ENCODE results near the gene CCDC24.

Gene CCDC24

DNA sequence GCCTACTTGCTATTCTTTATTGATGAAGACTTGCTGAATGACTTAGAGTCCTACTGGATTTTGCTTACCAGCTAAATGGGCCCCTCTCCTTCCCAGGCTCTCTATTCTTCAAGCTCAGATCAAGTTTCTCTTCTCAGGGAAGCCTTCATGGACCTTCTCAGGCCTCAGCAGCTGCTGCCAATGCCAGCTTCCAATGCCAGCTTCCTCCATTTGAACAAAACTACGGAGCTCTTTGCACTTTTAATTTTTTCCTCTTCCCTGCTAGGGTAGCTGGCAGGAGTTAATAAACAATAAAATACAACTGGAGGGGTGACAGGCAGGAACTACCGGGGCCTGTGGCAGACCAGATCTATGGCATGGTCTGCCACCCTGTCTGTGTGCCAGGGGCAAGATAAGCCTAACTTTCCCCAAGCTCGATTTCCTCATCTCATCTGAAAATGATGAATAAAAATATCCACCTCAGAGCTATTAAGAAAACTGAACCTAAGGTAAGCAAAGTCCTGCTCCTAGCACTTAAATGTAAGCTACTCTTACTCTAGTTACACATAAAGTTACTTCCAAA is 45.6 kb upstream of the CCDC24 start:
- H3K9me3 ChIP-seq (ENCODE audit: low read length), result no peaks in the 10 kb centered on the region
- H3K27me3 ChIP-seq (ENCODE audit: insufficient read depth, low read length), result no peaks in the 10 kb centered on the region
- H2AFZ ChIP-seq (ENCODE audit: low read length), result peak overlapping the region; percentile 61; the same call in 1 of the 2 replicates
- H3K4me1 ChIP-seq (ENCODE audit: insufficient read depth, low read length, severe bottlenecking), result peaks cover 31% of the 10 kb centered on the region
- no peaks in the 10 kb centered on the region for H4K20me1 ChIP-seq (ENCODE audit: insufficient read depth, low read length)
- peak overlapping the region; percentile 90 for H3K9ac ChIP-seq (ENCODE audit: low read length)
- no peak for TF ChIP-seq CTCF (IDR thresholded peaks at IDR 0.05; ENCODE audit: low read length)
- no peak for TF ChIP-seq EZH2 (IDR thresholded peaks at IDR 0.05; ENCODE audit: borderline replicate concordance, low read length)
- H3K79me2 ChIP-seq (ENCODE audit: insufficient read depth, low read length), result no peaks in the 10 kb centered on the region
- no peaks in the 10 kb centered on the region for H3F3A ChIP-seq (ENCODE audit: insufficient read depth, low read length)
- H3K27ac ChIP-seq (ENCODE audit: low read depth, low read length, poor library complexity, severe bottlenecking), result no peak overlapping the region
- H3K9me2 ChIP-seq (ENCODE audit: low read depth, low read length), result no peaks in the 10 kb centered on the region
- H3K4me2 ChIP-seq (ENCODE audit: low read length), result peak overlapping the region; percentile 82
- peaks cover 11% of the 10 kb centered on the region; the same call in 1 of the 2 replicates for H3K36me3 ChIP-seq (ENCODE audit: insufficient read depth, low read length)
- H3K4me3 ChIP-seq (ENCODE audit: low read depth, low read length, poor library complexity, severe bottlenecking), result peak overlapping the region; percentile 85

DNA sequence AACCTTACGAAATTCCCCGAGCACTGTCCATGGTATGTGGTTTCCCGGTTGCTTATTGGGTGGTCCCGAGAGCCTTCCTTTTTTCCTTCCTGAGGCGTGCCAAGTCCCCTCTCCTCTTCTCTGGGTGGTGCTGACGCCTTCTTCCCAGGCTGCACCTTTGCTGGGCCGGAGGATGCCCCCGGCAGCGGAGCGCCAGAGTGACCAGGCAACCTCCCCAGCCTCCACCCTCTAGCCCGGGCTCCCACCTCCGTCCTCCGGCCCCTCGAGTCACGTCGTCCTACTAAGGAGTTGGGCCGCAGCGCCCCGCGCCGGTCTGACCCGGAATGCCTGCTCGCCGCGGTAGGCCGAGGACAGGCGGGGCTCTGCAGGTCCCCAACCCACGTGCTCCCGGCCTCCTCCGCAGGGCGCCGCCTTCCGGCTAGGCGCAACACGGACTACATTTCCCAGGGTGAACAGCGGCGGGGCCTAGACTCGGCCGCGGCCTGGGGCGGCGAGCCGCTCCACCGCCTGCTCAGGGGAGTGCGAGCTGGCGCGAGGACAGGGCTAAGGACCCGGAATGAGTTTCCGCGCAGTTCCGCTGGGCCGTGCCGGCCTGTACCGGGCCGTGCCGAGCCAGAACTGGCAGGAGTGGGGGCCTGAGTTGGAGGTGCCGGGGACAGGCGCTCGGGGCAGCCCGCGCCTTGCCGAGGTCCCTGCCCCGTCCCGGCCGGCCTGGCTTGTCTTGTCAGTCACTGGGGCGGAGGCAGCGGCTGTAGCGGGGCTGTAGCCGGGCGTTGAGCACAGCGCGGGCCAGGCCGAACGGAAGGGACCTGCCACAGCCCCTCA is 45.0 kb upstream of the CCDC24 start, which contains the start of gene IPO13:
Gene IPO13 (plus strand): TSS at position 715 of the 825 bp plus-strand sequence. CDS start 651 bp downstream, outside the sequence.
- Histone ChIP-seq H3K4me3 (ENCODE audit: low read depth, low read length, poor library complexity, severe bottlenecking) (peak within 1 kb of the TSS; percentile 85), H3K27ac (ENCODE audit: low read depth, low read length, poor library complexity, severe bottlenecking) (peak within 1 kb of the TSS; percentile 71), H3F3A (ENCODE audit: insufficient read depth, low read length) (no peaks in the 10 kb centered on the region), H3K4me1 (ENCODE audit: insufficient read depth, low read length, severe bottlenecking) (peaks cover 31% of the 10 kb centered on the region), H3K27me3 (ENCODE audit: insufficient read depth, low read length) (no peaks in the 10 kb centered on the region), H3K79me2 (ENCODE audit: insufficient read depth, low read length) (no peaks in the 10 kb centered on the region), H3K9me3 (ENCODE audit: low read length) (no peaks in the 10 kb centered on the region), H3K9me2 (ENCODE audit: low read depth, low read length) (no peaks in the 10 kb centered on the region), H2AFZ (ENCODE audit: low read length) (peak within 1 kb of the TSS; percentile 61; the same call in 1 of the 2 replicates), H4K20me1 (ENCODE audit: insufficient read depth, low read length) (no peaks in the 10 kb centered on the region), H3K4me2 (ENCODE audit: low read length) (peak within 1 kb of the TSS; percentile 82), H3K9ac (ENCODE audit: low read length) (peak within 1 kb of the TSS; percentile 90), H3K36me3 (ENCODE audit: insufficient read depth, low read length) (peaks cover 11% of the 10 kb centered on the region; the same call in 1 of the 2 replicates)
- TF ChIP-seq CTCF (IDR thresholded peaks at IDR 0.05; ENCODE audit: low read length) (peak; percentile 82), EZH2 (IDR thresholded peaks at IDR 0.05; ENCODE audit: borderline replicate concordance, low read length) (no peak)

- Histone ChIP-seq H3K27me3 (ENCODE audit: insufficient read depth, low read length) (no peaks in the 10 kb centered on the region), H2AFZ (ENCODE audit: low read length) (no peak overlapping the region), H3K4me2 (ENCODE audit: low read length) (peak overlapping the region; percentile 82), H3K9me2 (ENCODE audit: low read depth, low read length) (no peaks in the 10 kb centered on the region), H3K36me3 (ENCODE audit: insufficient read depth, low read length) (peaks cover 11% of the 10 kb centered on the region; the same call in 1 of the 2 replicates), H3F3A (ENCODE audit: insufficient read depth, low read length) (no peaks in the 10 kb centered on the region), H3K9me3 (ENCODE audit: low read length) (no peaks in the 10 kb centered on the region), H4K20me1 (ENCODE audit: insufficient read depth, low read length) (no peaks in the 10 kb centered on the region), H3K79me2 (ENCODE audit: insufficient read depth, low read length) (no peaks in the 10 kb centered on the region), H3K27ac (ENCODE audit: low read depth, low read length, poor library complexity, severe bottlenecking) (peak overlapping the region; percentile 71), H3K4me1 (ENCODE audit: insufficient read depth, low read length, severe bottlenecking) (peaks cover 31% of the 10 kb centered on the region), H3K9ac (ENCODE audit: low read length) (peak overlapping the region; percentile 90), H3K4me3 (ENCODE audit: low read depth, low read length, poor library complexity, severe bottlenecking) (peak overlapping the region; percentile 85)
- TF ChIP-seq EZH2 (IDR thresholded peaks at IDR 0.05; ENCODE audit: borderline replicate concordance, low read length), result no peak
- TF ChIP-seq CTCF (IDR thresholded peaks at IDR 0.05; ENCODE audit: low read length), result no peak
These were observed 44.1 kb upstream of the CCDC24 start for GRCh38 chr1:43947061-43947873.
